HK-2 (cell line): ENCODE data around the gene CCDC196.

ENCODE experiments used
- DNase-seq: peaks from one replicate; pipeline ENCODE4 v3.0.0-alpha.2; 2018; ENCODE audit not compliant: unreplicated experiment

Gene CCDC196

GRCh38 chr14:66485910-66486421, at the start of gene CCDC196:
TSS of gene CCDC196 (plus strand) at chr14:66486371. CDS start at chr14:66486503, 132 bp downstream.
- no peak for DNase-seq

GRCh38 chr14:66440801-66441200, 45.4 kb upstream of the CCDC196 start:
- DNase-seq = no peak

DNA sequence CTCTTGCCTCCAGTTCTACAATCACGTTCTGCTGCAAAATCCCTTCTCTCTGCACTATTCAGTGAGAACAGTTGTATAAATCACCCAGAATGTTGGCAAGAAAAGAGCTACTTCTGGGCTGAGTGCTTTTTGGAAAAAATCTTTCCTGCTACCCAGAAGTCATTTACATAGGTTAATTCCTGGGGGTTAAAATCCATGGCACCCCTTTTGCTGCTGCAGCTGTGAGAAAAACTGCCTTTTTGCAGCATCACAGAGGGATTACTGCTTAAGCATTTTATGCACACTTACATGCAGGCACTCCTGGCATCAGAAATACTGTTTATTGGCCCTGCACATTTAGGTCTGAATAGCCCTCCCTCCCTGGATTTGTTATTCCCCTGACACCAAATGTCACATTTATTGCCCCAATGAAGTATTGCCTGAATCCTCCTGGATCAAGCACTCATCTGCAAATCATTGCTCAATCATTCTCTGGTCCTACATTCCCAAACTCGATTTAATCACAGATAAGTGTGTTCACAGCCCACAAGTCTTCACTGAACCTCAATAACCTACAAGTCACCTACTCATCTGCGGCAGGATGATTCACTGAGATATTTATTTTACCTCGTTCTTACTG, 43.1 kb upstream of the CCDC196 start:
- no peak for DNase-seq

DNA sequence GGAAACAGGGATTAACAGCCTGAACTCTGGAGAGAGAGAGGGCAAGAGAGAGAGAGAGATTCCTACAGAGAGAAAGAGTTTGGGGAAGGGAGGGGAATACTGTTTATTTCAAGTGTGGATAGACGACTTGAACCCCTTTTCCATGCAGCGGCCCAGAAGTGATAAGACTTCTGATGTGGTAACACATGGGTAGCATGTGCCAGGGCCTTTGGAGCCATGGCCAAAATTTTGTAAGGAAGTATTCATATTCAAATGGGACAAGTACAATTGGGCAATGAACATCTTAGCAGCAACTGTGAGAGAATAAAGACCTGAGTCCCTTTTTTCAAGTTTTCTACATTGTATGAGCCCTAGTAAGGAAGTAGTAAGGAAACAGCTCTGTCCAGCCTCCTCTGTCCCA, 42.4 kb upstream of the CCDC196 start:
- no peak for DNase-seq

- DNase-seq = no peak
These were observed 41.8 kb upstream of the CCDC196 start for GRCh38 chr14:66444271-66444927.

DNA sequence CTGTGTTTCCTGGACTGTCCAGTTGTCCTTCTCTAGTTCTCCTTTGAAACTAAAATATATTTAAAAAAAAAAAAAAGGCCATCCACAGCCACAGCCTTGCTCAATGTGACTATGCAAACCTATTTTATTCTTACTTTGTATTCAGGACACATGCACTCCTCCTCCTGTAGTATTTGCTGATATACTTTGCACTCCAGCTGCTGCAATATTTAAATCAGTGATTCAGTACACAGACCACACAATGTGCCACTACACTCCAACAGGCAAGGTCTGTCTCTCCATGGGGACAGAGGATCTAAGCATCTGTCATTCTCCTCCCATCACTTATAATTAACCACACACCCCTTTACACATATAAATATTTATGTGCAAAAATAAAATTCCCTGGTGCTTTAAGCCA, 40.2 kb upstream of the CCDC196 start:
- DNase-seq = no peak

DNA sequence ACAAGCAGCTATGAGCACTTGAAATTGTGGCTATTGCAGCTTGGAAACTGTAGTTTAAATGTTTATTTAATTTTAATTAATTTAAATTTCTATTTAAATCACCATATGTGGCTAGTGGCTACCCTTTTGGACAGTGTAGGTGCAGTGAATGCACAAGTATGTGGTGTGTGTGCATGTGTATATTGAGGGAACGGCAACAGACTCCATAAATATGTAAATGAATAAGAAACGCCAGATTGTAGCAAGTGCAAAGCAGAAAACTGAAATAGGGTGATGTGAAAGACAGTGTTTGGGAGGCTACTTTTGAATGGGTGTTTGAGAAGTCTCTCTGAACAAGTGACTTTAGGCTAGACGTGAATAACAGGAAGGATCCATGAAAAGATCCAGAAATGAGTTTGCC, 32.7 kb upstream of the CCDC196 start:
- DNase-seq = no peak

GRCh38 chr14:66459603-66460002, 26.6 kb upstream of the CCDC196 start:
- no peak for DNase-seq

DNA sequence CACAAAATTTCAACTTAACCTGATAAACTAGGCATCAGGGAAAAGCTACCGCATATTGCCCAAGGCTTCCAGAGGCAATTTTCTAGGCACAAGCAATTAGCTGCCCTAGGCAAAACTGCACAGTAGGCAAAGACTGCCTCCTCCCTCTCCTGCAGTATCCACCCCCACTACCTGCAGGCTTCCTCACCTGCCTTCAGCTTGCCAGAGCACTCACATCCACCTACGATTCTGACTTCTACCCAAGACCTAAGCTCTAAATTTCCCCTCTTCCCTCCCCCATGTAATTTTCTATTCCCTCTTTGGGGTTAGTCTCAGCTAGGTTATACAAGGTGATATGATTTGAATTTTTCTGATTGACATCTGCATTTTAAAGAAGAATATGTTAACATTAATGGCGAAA, 21.9 kb upstream of the CCDC196 start:
- no peak for DNase-seq

GRCh38 chr14:66468778-66469367, 17.3 kb upstream of the CCDC196 start:
- DNase-seq = no peak

DNA sequence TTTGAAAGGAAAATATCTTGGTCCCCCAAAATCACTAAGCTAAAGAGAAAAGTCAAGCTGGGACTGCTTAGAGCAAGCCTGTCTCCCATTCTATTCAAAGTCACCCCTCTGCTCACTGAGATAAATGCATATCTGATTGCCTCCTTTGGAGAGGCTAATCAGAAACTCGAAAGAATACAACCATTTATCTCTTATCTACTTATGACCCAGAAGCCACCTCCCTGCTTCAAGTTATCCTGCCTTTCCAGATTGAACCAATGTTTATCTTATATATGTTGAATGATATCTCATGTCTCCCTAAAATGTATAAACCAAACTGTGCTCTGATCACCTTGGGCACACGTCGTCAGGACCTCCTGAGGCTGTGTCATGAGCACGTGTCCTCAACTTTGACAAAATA, 14.6 kb upstream of the CCDC196 start:
- DNase-seq = no peak

DNA sequence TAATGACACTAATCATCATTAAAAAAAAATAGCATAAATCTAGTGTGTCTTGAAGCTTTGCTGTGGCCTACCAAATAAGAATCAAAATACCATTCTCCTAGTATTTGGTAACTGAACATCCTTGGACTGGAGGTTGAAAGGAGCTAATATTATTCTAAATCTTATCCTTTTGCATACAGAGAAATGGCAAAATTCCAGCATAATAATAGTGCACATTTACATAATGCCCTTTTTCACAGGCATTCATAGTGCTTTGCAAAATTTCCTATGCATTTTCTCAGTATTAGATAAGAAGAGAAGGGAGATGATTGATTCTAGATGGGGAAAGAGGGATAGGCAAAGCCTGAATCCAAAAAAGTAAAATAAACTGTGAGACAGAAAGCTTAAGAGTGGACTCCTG, 13.9 kb upstream of the CCDC196 start:
- DNase-seq = no peak

DNA sequence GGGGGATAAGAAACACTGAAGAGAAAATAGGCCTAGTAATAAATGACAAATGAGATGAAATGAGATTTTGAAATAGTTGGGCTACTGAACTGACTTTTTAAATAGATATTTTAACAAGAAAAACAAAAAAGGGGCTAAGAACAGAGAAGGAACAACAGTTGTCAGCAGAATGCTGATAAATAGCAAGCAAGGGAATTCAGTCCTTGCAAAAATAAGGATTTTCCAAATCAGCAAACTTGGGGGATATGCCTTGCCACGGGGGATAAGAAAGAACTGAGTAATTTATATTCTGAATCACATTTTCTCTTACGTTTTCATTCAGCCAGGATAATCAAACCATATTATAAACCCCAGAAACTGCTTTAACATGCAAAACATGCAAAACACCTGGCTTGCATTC, 12.9 kb upstream of the CCDC196 start:
- no peak for DNase-seq

GRCh38 chr14:66476964-66477363, 9.2 kb upstream of the CCDC196 start:
- no peak for DNase-seq

GRCh38 chr14:66477567-66477966, 8.6 kb upstream of the CCDC196 start:
- DNase-seq = no peak

DNA sequence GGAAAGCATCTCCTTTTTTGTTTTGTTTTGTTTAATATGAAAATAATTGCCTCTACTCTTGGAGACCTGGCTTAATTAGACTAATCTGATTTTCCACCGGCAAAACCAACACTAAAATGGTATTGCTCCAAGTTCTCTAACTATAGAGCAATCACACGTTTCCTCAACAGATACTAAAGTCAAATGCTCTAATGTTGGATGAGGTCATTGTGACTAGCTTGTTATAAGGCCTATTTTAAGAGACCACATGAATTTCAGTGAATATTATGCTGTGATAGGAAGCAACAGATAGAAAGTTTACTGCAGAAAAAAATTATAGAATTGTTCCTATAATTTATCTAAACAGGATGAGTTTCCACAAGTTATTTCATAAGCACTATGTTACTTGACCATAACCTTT, 3.3 kb upstream of the CCDC196 start:
- no peak for DNase-seq

- no peak for DNase-seq
These were observed 2.8 kb upstream of the CCDC196 start for GRCh38 chr14:66483322-66483721.

DNA sequence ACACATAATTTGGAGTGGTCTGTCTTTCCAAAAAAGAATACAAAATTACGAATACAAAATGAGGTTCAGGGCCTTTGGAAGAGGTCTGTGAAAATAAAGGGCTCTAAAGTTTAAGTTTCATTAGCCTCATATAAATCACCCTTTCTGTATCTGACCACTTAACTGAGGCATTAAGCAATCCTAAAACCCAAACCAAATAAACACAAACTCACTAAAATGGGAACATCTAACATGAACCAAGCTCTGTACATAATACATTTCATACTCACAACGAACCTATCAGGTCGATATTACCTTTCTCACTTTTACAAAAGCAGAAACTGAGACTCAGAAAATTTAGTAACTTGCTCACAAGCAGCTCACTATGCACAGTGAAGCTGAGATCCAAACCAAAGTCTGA, 1.1 kb upstream of the CCDC196 start:
- DNase-seq = no peak

- DNase-seq = no peak
These were observed 993 bp downstream of the CCDC196 start for GRCh38 chr14:66487164-66487563.

DNA sequence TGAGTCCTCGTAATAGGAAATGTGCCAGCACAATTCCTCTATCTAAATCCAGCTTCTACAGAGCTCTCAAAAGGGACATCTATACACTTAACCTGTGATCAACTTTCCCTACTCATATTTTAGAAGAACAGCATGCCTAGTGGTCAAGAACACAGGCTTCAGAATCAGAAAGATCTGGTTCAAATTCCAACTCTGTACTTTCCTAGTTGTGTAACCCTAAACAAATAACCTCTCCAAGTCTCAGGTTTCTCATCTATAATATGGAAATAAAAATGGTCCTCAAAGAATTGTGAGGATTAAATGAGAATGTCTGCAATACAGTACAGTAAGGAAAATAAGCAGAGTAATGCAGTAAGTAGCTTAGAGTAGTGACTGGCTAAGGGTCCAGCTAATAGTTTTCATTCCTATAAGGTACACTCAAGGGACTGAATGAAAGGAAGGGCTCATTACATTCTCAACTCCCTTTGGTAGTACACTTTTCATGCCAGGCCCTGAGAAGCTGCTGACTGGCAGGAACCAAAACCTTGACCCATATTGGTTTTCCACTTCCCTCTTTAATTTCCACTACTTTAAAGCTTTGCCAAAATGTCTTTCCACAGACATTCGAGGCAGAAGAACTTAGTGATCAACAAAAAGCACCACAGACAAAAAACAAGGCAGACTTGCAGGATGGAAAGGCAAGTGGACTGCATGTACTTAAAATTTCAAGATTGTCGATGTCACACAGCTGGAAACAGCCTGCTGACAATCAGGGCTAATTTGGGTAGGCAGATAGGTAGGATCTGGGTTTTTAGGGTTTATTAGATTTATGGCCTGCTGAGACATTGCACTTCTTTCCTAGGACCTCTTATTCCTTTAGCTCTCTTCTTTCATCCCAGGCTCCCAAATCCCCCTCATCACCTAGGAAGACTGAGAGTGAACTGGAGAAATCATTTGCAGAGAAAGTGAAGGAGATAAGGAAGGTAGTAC, 4.3 kb downstream of the CCDC196 start:
- no peak for DNase-seq

- no peak for DNase-seq
These were observed 7.6 kb downstream of the CCDC196 start for GRCh38 chr14:66493750-66494149.
